Fibroblast of lung (primary cell): ENCODE data around the gene ALPK3.

ENCODE experiments used
- EZH2 ChIP-seq: IDR thresholded peaks from 2 replicates; pipeline ENCODE4 v1.5.1; 2012; ENCODE audit warnings: low read length, control low read depth, mild to moderate bottlenecking; ENCODE audit errors: missing control alignments
- TF ChIP-seq, protein P1 (sequence below), 2 donors: IDR thresholded peaks in 1 of 2; conservative IDR thresholded peaks in 1 of 2; 1 replicate in 1 of 2; 2 replicates in 1 of 2; pipeline ENCODE4 v1.5.1; 2011 to 2012; ENCODE audit warnings: low read length in 2 of 2, control low read depth in 1 of 2, inconsistent platforms in 1 of 2, low read depth in 1 of 2, mild to moderate bottlenecking in 1 of 2

DNA sequence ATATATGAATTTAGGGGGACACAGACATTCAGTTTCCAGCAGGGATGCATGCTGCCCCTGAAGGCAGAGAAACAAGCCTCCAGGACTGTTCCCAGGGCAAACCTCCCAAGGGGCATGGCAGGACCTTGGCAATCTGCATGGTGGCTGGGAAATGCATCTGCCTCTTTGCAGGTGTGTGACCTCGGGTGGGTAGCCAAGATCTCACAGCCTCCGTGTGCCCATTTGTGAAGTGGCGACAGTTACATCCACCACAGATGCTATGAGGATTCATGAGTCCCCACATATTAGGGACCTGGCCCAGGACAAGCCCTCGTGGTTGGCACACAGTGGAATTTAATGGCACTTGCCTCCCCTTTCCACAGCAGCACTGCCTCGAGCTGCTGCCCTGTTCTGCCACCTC lies 97.2 kb downstream of the ALPK3 start:
- TF ChIP-seq, protein P1, sequence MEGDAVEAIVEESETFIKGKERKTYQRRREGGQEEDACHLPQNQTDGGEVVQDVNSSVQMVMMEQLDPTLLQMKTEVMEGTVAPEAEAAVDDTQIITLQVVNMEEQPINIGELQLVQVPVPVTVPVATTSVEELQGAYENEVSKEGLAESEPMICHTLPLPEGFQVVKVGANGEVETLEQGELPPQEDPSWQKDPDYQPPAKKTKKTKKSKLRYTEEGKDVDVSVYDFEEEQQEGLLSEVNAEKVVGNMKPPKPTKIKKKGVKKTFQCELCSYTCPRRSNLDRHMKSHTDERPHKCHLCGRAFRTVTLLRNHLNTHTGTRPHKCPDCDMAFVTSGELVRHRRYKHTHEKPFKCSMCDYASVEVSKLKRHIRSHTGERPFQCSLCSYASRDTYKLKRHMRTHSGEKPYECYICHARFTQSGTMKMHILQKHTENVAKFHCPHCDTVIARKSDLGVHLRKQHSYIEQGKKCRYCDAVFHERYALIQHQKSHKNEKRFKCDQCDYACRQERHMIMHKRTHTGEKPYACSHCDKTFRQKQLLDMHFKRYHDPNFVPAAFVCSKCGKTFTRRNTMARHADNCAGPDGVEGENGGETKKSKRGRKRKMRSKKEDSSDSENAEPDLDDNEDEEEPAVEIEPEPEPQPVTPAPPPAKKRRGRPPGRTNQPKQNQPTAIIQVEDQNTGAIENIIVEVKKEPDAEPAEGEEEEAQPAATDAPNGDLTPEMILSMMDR (conservative IDR thresholded peaks at IDR 0.05 in 1 of 2, IDR thresholded peaks at IDR 0.05 in 1 of 2; ENCODE audit: low read depth in 1 of 2, low read length in 2 of 2), result no peak
- no peak for TF ChIP-seq EZH2
